ENCODE measurements around the gene KPNA2.
"Not testable (repeated sequence)": the region's sequence is repeated elsewhere in the genome, so short reads cannot be mapped to it uniquely, and the experiment has no call there.

GRCh38 chr17:68086666-68087065 is 51.1 kb downstream of the KPNA2 start:
- TF ChIP-seq CTCF (IDR thresholded peaks at IDR 0.05; ENCODE audit: borderline replicate concordance, extremely low read depth, low read length, poor library complexity, severe bottlenecking); EZH2 (IDR thresholded peaks at IDR 0.05; ENCODE audit: borderline replicate concordance, low read depth, low read length, severe bottlenecking): not testable (repeated sequence)
